GM12872 (cell line): Measurements from ENCODE around the gene CEP164.

Experiments used
- CTCF ChIP-seq: IDR thresholded peaks from 3 replicates; pipeline ENCODE4 v1.5.1; 2011; ENCODE audit warnings: low read depth, mild to moderate bottlenecking, low read length, moderate library complexity; ENCODE audit not compliant: insufficient read depth

The CEP164 gene

DNA sequence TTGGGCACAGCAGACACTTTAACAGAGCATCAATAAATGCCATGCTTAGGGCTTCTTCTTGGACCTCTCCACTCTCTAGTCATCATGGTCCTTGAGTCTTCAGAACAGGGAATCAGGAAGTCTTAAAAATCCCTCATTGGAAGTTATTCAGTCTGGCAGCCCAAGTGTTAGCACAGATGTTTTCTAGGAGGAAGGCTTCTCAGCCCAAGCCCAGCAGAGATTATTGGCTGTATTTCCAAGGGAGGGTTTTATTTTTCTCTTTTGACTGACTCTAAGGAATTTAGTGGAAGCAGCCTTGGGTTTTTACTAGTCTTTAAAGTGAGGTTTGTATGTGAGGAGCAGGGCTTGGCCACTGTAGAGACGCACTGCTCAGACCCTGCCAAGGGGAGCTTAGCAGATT lies 41.9 kb downstream of the CEP164 start:
- no peak for TF ChIP-seq CTCF

GRCh38 chr11:117371453-117371852 lies 43.8 kb downstream of the CEP164 start:
- TF ChIP-seq CTCF = no peak

DNA sequence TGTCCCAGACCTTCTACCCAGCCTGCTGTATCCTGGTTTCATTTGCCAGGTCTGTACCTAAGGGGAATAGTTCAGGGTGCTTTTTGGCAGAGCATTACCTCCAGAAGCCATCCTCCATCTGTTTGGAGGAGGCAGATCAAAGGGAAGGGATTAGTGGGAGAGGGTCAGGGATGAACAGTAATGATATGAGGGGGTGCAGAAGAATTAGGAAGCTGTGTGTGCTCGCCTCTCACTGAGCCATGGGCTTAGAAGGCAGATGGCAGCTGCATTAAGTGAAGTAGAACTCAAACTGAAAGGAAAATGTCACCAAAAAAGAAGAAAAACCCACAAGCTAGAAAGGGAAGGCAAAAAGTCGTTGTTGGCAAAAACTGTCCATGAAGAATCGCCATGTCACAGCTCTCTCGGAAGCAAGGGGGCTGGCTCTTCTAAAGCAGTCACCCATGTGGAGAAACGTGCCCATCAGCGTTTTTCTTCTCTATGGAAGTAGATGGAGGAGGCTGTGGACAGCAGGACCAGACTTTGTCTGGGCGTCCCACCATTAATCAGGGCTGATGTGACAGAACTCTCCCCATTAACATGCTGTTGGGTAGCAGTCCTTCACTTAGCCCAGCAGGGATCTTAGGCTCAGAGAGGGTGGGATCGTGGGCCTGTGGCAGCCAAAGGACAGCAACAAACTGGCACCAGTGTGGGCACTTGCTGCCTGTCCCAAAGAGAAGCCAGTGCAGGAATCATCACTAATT lies 46.8 kb downstream of the CEP164 start:
- no peak for TF ChIP-seq CTCF

DNA sequence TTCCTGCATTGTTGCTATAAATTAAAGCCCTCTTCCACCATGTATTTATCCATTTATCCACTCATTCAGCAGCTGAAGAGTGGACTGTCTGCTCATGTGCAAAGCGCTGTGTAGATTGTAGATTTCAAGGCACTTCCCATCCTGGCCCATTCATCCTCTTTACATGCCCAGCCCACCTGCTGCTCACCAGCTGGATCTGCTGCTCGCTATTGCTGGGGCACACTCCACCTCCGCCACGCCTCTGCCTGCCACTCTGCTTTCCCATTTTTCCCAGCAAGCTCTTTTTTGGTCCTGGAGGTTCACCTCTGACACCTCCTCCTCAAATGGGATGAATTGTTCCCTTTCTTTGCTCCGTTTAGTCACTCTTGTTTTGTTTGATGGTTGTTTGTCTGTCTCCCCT lies 48.3 kb downstream of the CEP164 start:
- no peak for TF ChIP-seq CTCF

GRCh38 chr11:117376517-117376916 lies 48.9 kb downstream of the CEP164 start:
- no peak for TF ChIP-seq CTCF

DNA sequence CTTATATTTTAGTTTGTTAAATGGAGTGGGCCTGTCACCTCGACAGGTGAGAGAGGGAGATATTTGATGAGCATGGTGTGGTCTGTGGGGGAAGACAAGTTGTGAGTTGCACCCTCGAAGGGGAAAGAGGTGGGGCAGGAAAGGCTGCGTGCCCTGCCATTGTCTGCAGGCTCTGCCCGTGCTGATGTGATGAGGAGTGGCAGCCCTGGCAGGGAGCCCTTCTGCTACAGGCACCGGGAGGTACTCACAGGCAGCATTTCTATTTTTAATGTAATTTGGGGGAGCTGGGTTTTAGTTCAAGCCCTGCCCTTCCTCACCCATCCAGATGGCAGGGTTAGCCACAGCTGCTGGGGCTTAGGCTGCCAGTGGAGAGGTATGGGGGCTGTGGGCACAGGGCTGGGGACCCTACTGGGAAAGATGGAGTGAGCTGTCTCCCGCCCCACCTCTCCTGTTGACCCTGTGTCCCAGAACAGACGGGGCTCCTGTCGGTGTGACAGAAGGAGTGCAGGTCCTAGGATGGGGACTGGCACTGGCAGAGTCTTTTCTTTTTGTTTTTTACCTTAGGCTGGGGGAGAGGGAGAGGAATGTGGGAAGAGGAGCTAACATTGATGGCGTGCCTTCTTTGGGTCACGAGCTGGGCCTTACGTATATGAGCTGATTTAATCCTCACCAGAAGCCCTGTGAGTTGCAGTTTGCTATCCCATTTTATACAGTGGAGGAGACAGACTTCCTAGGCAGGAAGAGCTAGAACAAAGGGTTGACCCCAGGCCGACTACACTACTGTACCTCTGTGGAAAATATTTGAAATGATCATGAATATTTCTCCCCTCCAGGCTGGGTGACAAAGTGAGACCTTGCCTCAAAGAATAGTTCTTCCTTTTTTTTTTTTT lies 51.6 kb downstream of the CEP164 start:
- TF ChIP-seq CTCF = no peak

GRCh38 chr11:117380676-117381075 lies 53.0 kb downstream of the CEP164 start:
- TF ChIP-seq CTCF = no peak
